AG10803 (cell line): ENCODE data around the gene GNA15.

Experiments used
- DNase-seq: peaks from one replicate; pipeline ENCODE4 v3.0.0; 2010; ENCODE audit warnings: low read depth
- H3K4me3 ChIP-seq: 2 replicates; pipeline ENCODE4 v1.5.1; 2011; ENCODE audit warnings: mild to moderate bottlenecking, low read length, control low read depth
- TF ChIP-seq, protein P1 (sequence below): conservative IDR thresholded peaks from 2 replicates; pipeline ENCODE4 v1.5.1; 2011; ENCODE audit warnings: mild to moderate bottlenecking, low read length, control low read depth, inconsistent platforms

GNA15 gene

DNA sequence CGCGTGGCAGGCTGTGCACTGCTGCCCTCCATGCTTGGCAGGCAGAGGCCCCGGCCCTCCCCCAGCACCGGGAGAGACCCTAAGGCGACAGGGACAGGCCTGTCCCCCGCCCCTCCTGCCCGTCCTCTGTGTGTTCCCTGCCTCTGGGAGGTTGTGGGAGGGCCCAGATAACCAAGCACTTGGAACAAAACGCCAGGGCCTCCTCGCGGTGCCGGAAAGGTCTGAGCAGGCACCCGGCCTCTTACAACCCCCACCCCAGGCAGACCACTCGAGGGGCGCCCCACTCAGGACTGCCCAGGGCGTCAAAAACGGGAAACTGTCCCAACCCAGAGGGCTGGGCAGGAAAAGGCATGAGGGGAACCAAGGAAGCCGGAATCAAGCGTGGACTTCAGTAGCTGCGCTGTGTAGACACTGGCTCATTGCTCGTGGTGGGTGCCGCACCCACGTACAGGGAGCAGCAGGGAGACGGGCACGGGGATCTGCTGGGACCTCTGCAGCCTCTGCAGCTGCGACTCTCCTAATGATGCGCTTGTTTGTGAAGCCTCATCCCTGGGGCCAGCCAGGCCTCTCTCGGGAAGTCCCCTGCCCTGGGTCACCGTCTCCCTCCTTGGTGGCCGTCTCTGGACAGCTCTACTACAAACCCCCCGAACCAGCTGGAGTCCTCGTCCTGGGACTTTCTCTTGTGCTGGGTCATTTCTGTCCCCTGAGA, 21.7 kb upstream of the GNA15 start:
- DNase-seq = no peak
- H3K4me3 ChIP-seq = no peak overlapping the region
- TF ChIP-seq, protein P1, sequence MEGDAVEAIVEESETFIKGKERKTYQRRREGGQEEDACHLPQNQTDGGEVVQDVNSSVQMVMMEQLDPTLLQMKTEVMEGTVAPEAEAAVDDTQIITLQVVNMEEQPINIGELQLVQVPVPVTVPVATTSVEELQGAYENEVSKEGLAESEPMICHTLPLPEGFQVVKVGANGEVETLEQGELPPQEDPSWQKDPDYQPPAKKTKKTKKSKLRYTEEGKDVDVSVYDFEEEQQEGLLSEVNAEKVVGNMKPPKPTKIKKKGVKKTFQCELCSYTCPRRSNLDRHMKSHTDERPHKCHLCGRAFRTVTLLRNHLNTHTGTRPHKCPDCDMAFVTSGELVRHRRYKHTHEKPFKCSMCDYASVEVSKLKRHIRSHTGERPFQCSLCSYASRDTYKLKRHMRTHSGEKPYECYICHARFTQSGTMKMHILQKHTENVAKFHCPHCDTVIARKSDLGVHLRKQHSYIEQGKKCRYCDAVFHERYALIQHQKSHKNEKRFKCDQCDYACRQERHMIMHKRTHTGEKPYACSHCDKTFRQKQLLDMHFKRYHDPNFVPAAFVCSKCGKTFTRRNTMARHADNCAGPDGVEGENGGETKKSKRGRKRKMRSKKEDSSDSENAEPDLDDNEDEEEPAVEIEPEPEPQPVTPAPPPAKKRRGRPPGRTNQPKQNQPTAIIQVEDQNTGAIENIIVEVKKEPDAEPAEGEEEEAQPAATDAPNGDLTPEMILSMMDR = no peak

- H3K4me3 ChIP-seq = no peak overlapping the region
- DNase-seq = no peak
- TF ChIP-seq, protein P1 = no peak
These were observed 21.0 kb upstream of the GNA15 start for GRCh38 chr19:3114811-3115210.

DNA sequence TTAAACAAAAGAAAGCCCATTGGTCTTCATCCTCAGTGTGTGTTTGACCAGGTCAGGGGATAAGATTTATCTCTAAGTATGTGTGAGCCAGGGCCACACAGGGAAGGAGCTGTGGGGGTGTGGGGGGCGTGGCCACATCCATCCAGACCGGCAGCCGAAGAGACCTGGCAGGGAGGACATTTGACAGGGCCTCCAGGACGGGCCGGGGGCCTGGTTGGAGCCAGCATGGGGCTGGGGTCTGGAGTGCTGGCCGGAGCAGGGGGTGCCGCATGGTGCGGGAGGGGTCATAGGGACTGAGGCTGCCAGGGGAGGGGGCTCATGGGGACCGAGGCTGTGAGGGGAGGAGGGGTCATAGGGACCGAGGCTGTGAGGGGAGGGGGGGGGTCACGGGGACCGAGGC, 20.4 kb upstream of the GNA15 start:
- TF ChIP-seq, protein P1 = no peak
- no peak for DNase-seq
- no peak overlapping the region for H3K4me3 ChIP-seq

GRCh38 chr19:3115916-3116602, 19.8 kb upstream of the GNA15 start:
- H3K4me3 ChIP-seq = no peak overlapping the region
- TF ChIP-seq, protein P1 = no peak
- peak; percentile 41 for DNase-seq

GRCh38 chr19:3116621-3117020, 19.2 kb upstream of the GNA15 start:
- DNase-seq = no peak
- H3K4me3 ChIP-seq = no peak overlapping the region

DNA sequence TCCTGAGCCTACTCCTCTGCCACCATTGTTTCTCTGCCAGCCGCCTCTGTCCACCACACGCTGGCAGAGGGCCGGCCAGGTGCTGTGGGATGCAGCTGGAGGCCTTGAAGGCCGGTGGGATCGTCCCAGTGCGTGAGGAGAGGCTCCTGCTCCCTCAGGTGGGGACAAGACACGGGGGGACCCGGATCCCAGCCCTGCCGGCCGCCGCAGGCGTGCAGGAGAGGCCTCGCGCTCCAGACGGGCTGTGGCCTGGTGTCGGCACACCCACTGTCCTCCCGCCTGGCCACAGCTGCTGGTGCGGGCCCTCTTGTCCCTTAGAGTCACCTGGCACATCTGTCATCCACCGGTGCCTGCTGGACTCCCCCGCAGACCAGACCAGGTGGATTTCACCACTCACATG, 18.1 kb upstream of the GNA15 start:
- TF ChIP-seq, protein P1 = no peak
- no peak for DNase-seq
- no peak overlapping the region for H3K4me3 ChIP-seq

More at GRCh38 chr19:3116621-3117020, 19.2 kb upstream of the GNA15 start:
- TF ChIP-seq, protein P1 = no peak
